PFSK-1 (cell line): Measurements from ENCODE around the gene DNAJB12.

ENCODE experiments used
- FOXP2 ChIP-seq: optimal IDR thresholded peaks from 2 replicates; pipeline ENCODE3; 2011; ENCODE audit warnings: borderline replicate concordance, control low read depth, inconsistent platforms; ENCODE audit not compliant: insufficient read depth; ENCODE audit errors: extremely low read length, extremely low read depth
- POLR2AphosphoS5 ChIP-seq: IDR thresholded peaks from 2 replicates; pipeline ENCODE4 v1.6.1; 2012; ENCODE audit warnings: low read depth, mild to moderate bottlenecking, control low read depth, low read length, moderate library complexity
- REST ChIP-seq, 2 experiments: IDR thresholded peaks; 2 replicates each; pipeline versions ENCODE4 v1.6.1 to v1.8.0; 2011 to 2012; ENCODE audit warnings: low read depth in 2 of 2, low read length in 2 of 2, control low read depth in 1 of 2, inconsistent platforms in 1 of 2, mild to moderate bottlenecking in 1 of 2, moderate library complexity in 1 of 2; ENCODE audit not compliant: insufficient read depth in 1 of 2
- SIN3A ChIP-seq: IDR thresholded peaks from 2 replicates; pipeline ENCODE4 v1.6.1; 2012; ENCODE audit warnings: mild to moderate bottlenecking, low read length, moderate library complexity, borderline replicate concordance; ENCODE audit not compliant: insufficient read depth
- TAF1 ChIP-seq: IDR thresholded peaks from 2 replicates; pipeline ENCODE4 v1.6.1; 2012; ENCODE audit warnings: low read length, control low read depth, borderline replicate concordance; ENCODE audit not compliant: insufficient read depth

DNAJB12 gene

DNA sequence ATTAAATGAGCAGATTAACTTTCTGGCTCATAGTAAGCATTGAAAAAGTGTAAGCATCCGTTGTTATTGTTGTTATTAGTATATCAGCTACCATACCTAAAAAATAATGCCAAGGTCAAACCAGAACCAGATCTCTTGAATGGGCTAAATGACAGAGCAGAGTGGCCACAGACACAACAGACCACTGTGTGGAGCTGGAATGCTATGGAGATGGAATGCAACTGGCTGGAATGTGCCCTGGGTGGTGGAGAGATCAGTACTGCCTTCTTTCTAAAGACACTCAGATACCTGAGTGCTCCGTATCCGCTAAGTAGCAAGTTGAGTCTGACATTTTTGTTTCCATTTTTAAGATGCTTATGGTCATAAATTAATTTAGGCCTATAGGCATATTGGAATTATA, 20.5 kb upstream of the DNAJB12 start:
- TF ChIP-seq SIN3A (no peak), TAF1 (no peak), POLR2AphosphoS5 (no peak), FOXP2 (no peak), REST (IDR thresholded peaks at IDR 0.05; ENCODE audit: insufficient read depth in 1 of 2, low read depth in 2 of 2, low read length in 2 of 2) (no peak)

- TF ChIP-seq POLR2AphosphoS5 (no peak), SIN3A (no peak), FOXP2 (no peak), REST (IDR thresholded peaks at IDR 0.05; ENCODE audit: insufficient read depth in 1 of 2, low read depth in 2 of 2, low read length in 2 of 2) (no peak)
Measured at GRCh38 chr10:72370201-72370722, 15.5 kb upstream of the DNAJB12 start.

- no peak for TF ChIP-seq FOXP2
- no peak for TF ChIP-seq TAF1
- TF ChIP-seq POLR2AphosphoS5, result no peak
- TF ChIP-seq REST (IDR thresholded peaks at IDR 0.05; ENCODE audit: insufficient read depth in 1 of 2, low read depth in 2 of 2, low read length in 2 of 2), result no peak
- TF ChIP-seq SIN3A, result no peak
Measured at GRCh38 chr10:72367301-72367960, 12.7 kb upstream of the DNAJB12 start.

DNA sequence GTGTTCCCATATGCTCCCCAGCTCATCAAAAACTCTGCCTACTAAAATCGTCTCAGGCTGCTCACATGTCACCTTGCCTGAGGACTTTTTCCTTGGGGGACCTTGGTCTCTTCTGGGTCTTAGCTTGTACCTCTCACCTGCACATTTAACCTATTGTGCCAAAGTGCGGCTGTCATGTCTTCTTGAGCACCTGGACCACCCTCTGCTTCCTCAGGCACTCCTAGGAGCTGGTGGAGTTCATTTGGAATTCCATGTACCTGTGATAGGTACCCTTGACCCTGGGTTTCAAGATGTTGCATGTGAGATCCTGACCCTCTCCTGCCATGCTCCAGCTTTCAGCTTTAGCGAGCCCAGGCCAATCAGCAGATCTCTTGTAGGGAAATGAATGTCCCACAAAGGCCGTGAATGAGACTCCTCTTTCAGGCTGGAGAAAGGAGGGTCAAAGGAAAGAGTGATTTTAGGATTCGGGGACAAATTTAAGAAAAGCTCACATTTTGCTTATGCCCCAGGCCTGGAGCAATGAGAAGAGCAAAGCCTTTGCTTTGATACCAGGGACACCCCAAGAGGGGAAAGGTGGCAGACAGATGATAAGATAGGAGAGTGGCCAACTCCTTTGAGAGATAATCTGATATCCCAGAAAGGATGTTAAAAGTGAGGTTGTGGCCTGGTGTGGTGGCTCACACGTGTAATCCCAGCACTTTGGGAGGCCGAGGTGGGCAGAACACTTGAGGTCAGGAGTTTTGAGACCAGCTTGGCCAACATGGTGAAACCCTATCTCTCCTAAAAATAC, 10.6 kb upstream of the DNAJB12 start:
- TF ChIP-seq REST (IDR thresholded peaks at IDR 0.05; ENCODE audit: insufficient read depth in 1 of 2, low read depth in 2 of 2, low read length in 2 of 2) (no peak), SIN3A (no peak), FOXP2 (no peak), TAF1 (no peak), POLR2AphosphoS5 (no peak)
